B cell (primary cell): ENCODE measurements around the gene MDM1. TPM values are rescaled to one million over a fixed set of nuclear protein-coding genes. Genes with fewer than 3 reads are reported as not detected.

ENCODE experiments used
- ATAC-seq: fragments of 200-7000 bp; cut with Tn5 transposase; one replicate; pipeline ENCODE4 v1.10.0; 2021; ENCODE audit warnings: low read depth, mild to moderate bottlenecking, moderate number of reproducible peaks, moderate library complexity
- CTCF ChIA-PET: fragments of 350-600 bp; sonication (Branson Sonifier 250); formaldehyde crosslinking; loops from one replicate; lab custom pipeline; 2021; ENCODE audit warnings: antibody characterized with exemption, inconsistent platforms; lab: Charles Lee
- POLR2A ChIA-PET: fragments of 350-600 bp; sonication (Branson Sonifier 250); formaldehyde crosslinking; loops from one replicate; lab custom pipeline; 2021; ENCODE audit warnings: antibody characterized with exemption; lab: Charles Lee
- DNase-seq: peaks from one replicate; pipeline ENCODE4 v3.0.0; 2013
- H2AFZ ChIP-seq: 2 replicates; pipeline ENCODE4 v1.6.1; 2012; ENCODE audit warnings: mild to moderate bottlenecking, low read depth, low read length; ENCODE audit not compliant: insufficient read depth, poor library complexity, severe bottlenecking
- H3K27ac ChIP-seq, 2 donors: 1 replicate in 1 of 2; 2 replicates in 1 of 2; pipeline ENCODE4 v1.5.1; 2012 to 2013; ENCODE audit warnings: low read length in 2 of 2, mild to moderate bottlenecking in 2 of 2, moderate library complexity in 1 of 2
- H3K27me3 ChIP-seq, 4 experiments: fragments of 200-600 bp in 1 of 4; sonication (generic) in 1 of 4; replicated peaks in 1 of 4; 1 replicate in 2 of 4; 2 replicates in 2 of 4; pipeline versions ENCODE4 v1.6.1 to v1.7.0; 2013 to 2016; ENCODE audit warnings: low read length in 3 of 4, mild to moderate bottlenecking in 2 of 4, mixed read lengths in 1 of 4, moderate library complexity in 1 of 4; ENCODE audit not compliant: insufficient read depth in 4 of 4, control insufficient read depth in 3 of 4; ENCODE audit errors: control extremely low read depth in 1 of 4
- H3K36me3 ChIP-seq, 2 experiments: replicated peaks in 1 of 2; 1 replicate in 1 of 2; 2 replicates in 1 of 2; pipeline versions ENCODE4 v1.6.1 to v1.7.1; 2013; ENCODE audit warnings: low read length in 1 of 2; ENCODE audit not compliant: insufficient read depth in 2 of 2, control insufficient read depth in 1 of 2; ENCODE audit errors: control extremely low read depth in 1 of 2, extremely low read depth in 1 of 2
- H3K4me1 ChIP-seq, 2 donors: fragments of 200-600 bp in 1 of 2; sonication (generic) in 1 of 2; 1 replicate in 1 of 2; 2 replicates in 1 of 2; pipeline versions ENCODE4 v1.5.1 to v1.6.1; 2013 to 2017; ENCODE audit warnings: low read length in 2 of 2; ENCODE audit not compliant: control insufficient read depth in 2 of 2, insufficient read depth in 2 of 2
- H3K4me2 ChIP-seq: replicated peaks from 2 replicates; pipeline ENCODE3; 2012; ENCODE audit warnings: mild to moderate bottlenecking, low read depth, low read length; ENCODE audit not compliant: poor library complexity, severe bottlenecking
- H3K4me3 ChIP-seq, 5 experiments: fragments of 200-600 bp in 1 of 5; sonication (generic) in 1 of 5; 1 replicate in 3 of 5; 2 replicates in 2 of 5; pipeline versions ENCODE4 v1.5.1 to v1.7.0; 2011 to 2016; ENCODE audit warnings: low read length in 4 of 5, mild to moderate bottlenecking in 4 of 5, low read depth in 2 of 5, control low read depth in 1 of 5, moderate library complexity in 1 of 5; ENCODE audit not compliant: insufficient read depth in 1 of 5; ENCODE audit errors: control extremely low read depth in 1 of 5, extremely low read depth in 1 of 5
- H3K79me2 ChIP-seq: fragments of 200-600 bp; sonication (generic); one replicate; pipeline ENCODE4 v1.6.0; 2016; ENCODE audit warnings: low read length; ENCODE audit not compliant: control insufficient read depth, insufficient read depth
- H3K9ac ChIP-seq: fragments of 200-600 bp; sonication (generic); 2 replicates; pipeline ENCODE4 v1.6.1; 2017; ENCODE audit warnings: mild to moderate bottlenecking, low read length, moderate library complexity
- H3K9me3 ChIP-seq, 3 donors: one replicate each; pipeline versions ENCODE4 v1.6.1 to v1.7.1; 2013; ENCODE audit warnings: low read length in 2 of 3; ENCODE audit not compliant: control insufficient read depth in 2 of 3, insufficient read depth in 1 of 3; ENCODE audit errors: control extremely low read depth in 1 of 3
- H4K20me1 ChIP-seq: 2 replicates; pipeline ENCODE4 v1.6.0; 2012; ENCODE audit warnings: mild to moderate bottlenecking, low read length; ENCODE audit not compliant: insufficient read depth, control insufficient read depth, poor library complexity, severe bottlenecking
- H3K27ac Mint-ChIP-seq: one replicate; pipeline ENCODE4 v1.8.0; 2021; ENCODE audit warnings: mixed read lengths
- H3K27me3 Mint-ChIP-seq: one replicate; pipeline ENCODE4 v1.8.0; 2021; ENCODE audit warnings: mixed read lengths
- H3K4me1 Mint-ChIP-seq: one replicate; pipeline ENCODE4 v1.8.0; 2021; ENCODE audit warnings: mixed read lengths
- H3K4me3 Mint-ChIP-seq: one replicate; pipeline ENCODE4 v1.8.0; 2021; ENCODE audit warnings: mixed read lengths
- H3K9me3 Mint-ChIP-seq: one replicate; pipeline ENCODE4 v1.8.0; 2022; ENCODE audit warnings: mixed read lengths; ENCODE audit not compliant: insufficient read depth
- CTCF ChIP-seq: fragments of 200-600 bp; IDR thresholded peaks from one replicate; pipeline ENCODE4 v1.8.0; 2022; ENCODE audit warnings: antibody characterized with exemption, mild to moderate bottlenecking
- EZH2 ChIP-seq: IDR thresholded peaks from 2 replicates; pipeline ENCODE4 v1.6.1; 2012; ENCODE audit warnings: borderline replicate concordance, low read depth, mild to moderate bottlenecking, moderate library complexity, low read length; ENCODE audit not compliant: insufficient read depth, poor library complexity, severe bottlenecking
- WGBS: methylation state at CpG from one replicate; pipeline ENCODE4 v1.1.5; 2013; ENCODE audit warnings: missing lambda C conversion rate; ENCODE audit not compliant: insufficient coverage; 5-methylcytosine and 5-hydroxymethylcytosine counted together
- intact Hi-C: fragments of 100-400 bp; cut with micrococcal nuclease; formaldehyde crosslinking; loops from one replicate; pipeline ENCODE4 v1.10.0; 2022
- polyA plus RNA-seq: library from polyadenylated mRNA; depleted of rRNA; stranded (reverse); fragments of >200 nt; gene quantifications from 2 replicates; pipeline ENCODE4 v1.2.3, GENCODE V29; 2012
- total RNA-seq, 2 donors: library from RNA; stranded (reverse); fragments of 120-200 nt in 1 of 2; gene quantifications; 1 replicate in 1 of 2; 2 replicates in 1 of 2; pipeline versions ENCODE4 v1.2.3 to v1.2.4, GENCODE V29; 2013 to 2022

The MDM1 gene
- total and polyA plus RNA-seq, 2 donors (not counting 1 experiment from before 2014, with no cell fraction given): 13.9 to 38.3 TPM

GRCh38 chr12:68358532-68359485 lies 26.6 kb upstream of the MDM1 start:
- no peaks in the 10 kb centered on the region for H4K20me1 ChIP-seq
- Mint-ChIP-seq H3K4me3 (peak overlapping the region; percentile 54), H3K27me3 (no peaks in the 10 kb centered on the region), H3K9me3 (no peaks in the 10 kb centered on the region), H3K27ac (peak overlapping the region; percentile 86), H3K4me1 (peaks cover 23% of the 10 kb centered on the region)
- H3K9ac ChIP-seq: peak overlapping the region; percentile 15
- H3K4me2 ChIP-seq: peak overlapping the region; percentile 51
- H3K27me3 ChIP-seq: no peaks in the 10 kb centered on the region
- no peaks in the 10 kb centered on the region for H3K9me3 ChIP-seq
- peak overlapping the region; percentile 14 for H2AFZ ChIP-seq
- 78% methylated on average over 7 of the region's 10 CpGs for WGBS
- peak; percentile 82 for ATAC-seq
- TF ChIP-seq CTCF: peak; percentile 73
- no peak for TF ChIP-seq EZH2
- peaks cover 21 to 22% of the 10 kb centered on the region in 2 donors for H3K4me1 ChIP-seq
- H3K4me3 ChIP-seq: peak overlapping the region in 1 of 5 experiments; percentile 5
- DNase-seq: peak; percentile 86
- intact Hi-C loops: loop anchor here (1.0 to 2.0 kb wide), 8 partner anchors 15 to 450 kb away; partner anchors contain the start of genes MDM1, MDM2, NUP107 and RAP1B
- H3K27ac ChIP-seq: peak overlapping the region; percentile 78 to 84
- CTCF ChIA-PET: interaction anchor here (0.7 to 1.8 kb wide), 15 partner anchors 10 to 458 kb away, joined by 3 to 7 read pairs (median 3); partner anchors contain the start of genes MDM1 and RAP1B
- no peaks in the 10 kb centered on the region for H3K79me2 ChIP-seq
- POLR2A ChIA-PET: interaction anchor here (0.6 to 1.9 kb wide), 7 partner anchors 8 to 327 kb away, joined by 3 to 9 read pairs (median 5); partner anchors contain the start of gene RAP1B
- H3K36me3 ChIP-seq: no peaks in the 10 kb centered on the region
